Activated CD4-positive, alpha-beta T cell treated with anti-CD3 and anti-CD28 coated beads, Interleukin-2, Interleukin-4, amounts not matched to agents 100 ng/mL and 50 ng/mL, durations not matched to agents 16 hours and 8 hours (primary cell): Measurements from ENCODE around the gene AJM1.
"Not testable (repeated sequence)": the region's sequence is repeated elsewhere in the genome, so short reads cannot be mapped to it uniquely, and the experiment has no call there.

Source experiments
- DNase-seq: peaks from one replicate; pipeline ENCODE4 v3.0.0-alpha.2; 2020; ENCODE audit warnings: low spot score

The AJM1 gene

GRCh38 chr9:136831720-136832104 lies 10.6 kb upstream of the AJM1 start:
- DNase-seq, result no peak

- no peak for DNase-seq
These were observed 9.7 kb upstream of the AJM1 start for GRCh38 chr9:136832581-136832980.

GRCh38 chr9:136833381-136834048 lies 8.8 kb upstream of the AJM1 start:
- not testable (repeated sequence) for DNase-seq

- DNase-seq, result no peak
These were observed 6.9 kb upstream of the AJM1 start for GRCh38 chr9:136835162-136835931.

- no peak for DNase-seq
These were observed 6.1 kb upstream of the AJM1 start for GRCh38 chr9:136835932-136836904.

- no peak for DNase-seq
These were observed 5.0 kb upstream of the AJM1 start for GRCh38 chr9:136837146-136837855.

- DNase-seq, result not testable (repeated sequence)
These were observed 4.4 kb upstream of the AJM1 start for GRCh38 chr9:136837856-136838277.

- DNase-seq, result no peak
These were observed 3.7 kb upstream of the AJM1 start for GRCh38 chr9:136838314-136839228.

- DNase-seq, result no peak
These were observed 2.8 kb upstream of the AJM1 start for GRCh38 chr9:136839229-136840139.

GRCh38 chr9:136840140-136840876 lies 2.0 kb upstream of the AJM1 start:
- no peak for DNase-seq

GRCh38 chr9:136840877-136841645 lies 1.2 kb upstream of the AJM1 start:
- no peak for DNase-seq

- not testable (repeated sequence) for DNase-seq
These were observed 465 bp upstream of the AJM1 start for GRCh38 chr9:136841646-136842379.

- not testable (repeated sequence) for DNase-seq
These were observed 1.0 kb downstream of the AJM1 start for GRCh38 chr9:136843159-136843800.

- peak; percentile 59 for DNase-seq
These were observed 1.8 kb downstream of the AJM1 start for GRCh38 chr9:136843801-136844740.

GRCh38 chr9:136844761-136845464 lies 2.6 kb downstream of the AJM1 start:
- no peak for DNase-seq
